Vagina (tissue), 2 donors: ENCODE results near the gene TUBB1. TPM values are rescaled to one million over a fixed set of nuclear protein-coding genes. Genes with fewer than 3 reads are reported as not detected.

Source experiments
- DNase-seq, 2 donors: peaks; one replicate each; pipeline ENCODE4 v3.0.0-alpha.2; 2017; ENCODE audit errors: extremely low spot score in 2 of 2
- H3K27ac ChIP-seq: fragments of 200-600 bp; sonication (generic); one replicate; pipeline ENCODE4 v1.5.1; 2019
- H3K27me3 ChIP-seq: fragments of 200-600 bp; sonication (generic); one replicate; pipeline ENCODE4 v1.5.1; 2019
- H3K36me3 ChIP-seq, 2 donors: fragments of 200-600 bp; sonication (generic); one replicate each; pipeline ENCODE4 v1.5.1; 2017 to 2019
- H3K4me1 ChIP-seq: fragments of 200-600 bp; sonication (generic); one replicate; pipeline ENCODE4 v1.5.1; 2019
- H3K4me3 ChIP-seq, 2 donors: fragments of 200-600 bp; sonication (generic); 1 replicate in 1 of 2; 2 replicates in 1 of 2; pipeline ENCODE4 v1.5.1; 2016 to 2019
- H3K9me3 ChIP-seq: fragments of 200-600 bp; sonication (generic); one replicate; pipeline ENCODE4 v1.5.1; 2019
- POLR2A ChIP-seq, 2 donors: fragments of 450-650 bp; IDR thresholded peaks; one replicate each; pipeline ENCODE4 v1.6.1; 2017; ENCODE audit warnings: antibody characterized with exemption in 2 of 2, mild to moderate bottlenecking in 2 of 2, moderate library complexity in 2 of 2
- POLR2AphosphoS5 ChIP-seq, 2 donors: sonication (generic); formaldehyde crosslinking; IDR thresholded peaks; one replicate each; pipeline ENCODE4 v1.9.0; 2017; ENCODE audit warnings: antibody characterized with exemption in 2 of 2, mild to moderate bottlenecking in 2 of 2, low read depth in 1 of 2; ENCODE audit not compliant: insufficient read depth in 1 of 2
- intact Hi-C: fragments of 100-400 bp; cut with DNase I; formaldehyde crosslinking; loops from one replicate; pipeline ENCODE4 v1.15.1; 2023
- total RNA-seq: library from RNA; depleted of rRNA; stranded (reverse); fragments of >200 nt; gene quantifications from one replicate; pipeline ENCODE4 v1.2.3, GENCODE V29; 2016
- TF ChIP-seq, protein P1 (sequence below), 3 experiments: fragments of 450-650 bp in 2 of 3; fragments of 200-600 bp in 1 of 3; sonication (generic) in 1 of 3; IDR thresholded peaks; one replicate each; pipeline ENCODE4 v1.5.1; 2017 to 2019; ENCODE audit warnings: antibody characterized with exemption in 3 of 3, mild to moderate bottlenecking in 2 of 3, moderate library complexity in 2 of 3

TUBB1 gene
- total RNA-seq, 1 donor from 2014 or later: not detected

DNA sequence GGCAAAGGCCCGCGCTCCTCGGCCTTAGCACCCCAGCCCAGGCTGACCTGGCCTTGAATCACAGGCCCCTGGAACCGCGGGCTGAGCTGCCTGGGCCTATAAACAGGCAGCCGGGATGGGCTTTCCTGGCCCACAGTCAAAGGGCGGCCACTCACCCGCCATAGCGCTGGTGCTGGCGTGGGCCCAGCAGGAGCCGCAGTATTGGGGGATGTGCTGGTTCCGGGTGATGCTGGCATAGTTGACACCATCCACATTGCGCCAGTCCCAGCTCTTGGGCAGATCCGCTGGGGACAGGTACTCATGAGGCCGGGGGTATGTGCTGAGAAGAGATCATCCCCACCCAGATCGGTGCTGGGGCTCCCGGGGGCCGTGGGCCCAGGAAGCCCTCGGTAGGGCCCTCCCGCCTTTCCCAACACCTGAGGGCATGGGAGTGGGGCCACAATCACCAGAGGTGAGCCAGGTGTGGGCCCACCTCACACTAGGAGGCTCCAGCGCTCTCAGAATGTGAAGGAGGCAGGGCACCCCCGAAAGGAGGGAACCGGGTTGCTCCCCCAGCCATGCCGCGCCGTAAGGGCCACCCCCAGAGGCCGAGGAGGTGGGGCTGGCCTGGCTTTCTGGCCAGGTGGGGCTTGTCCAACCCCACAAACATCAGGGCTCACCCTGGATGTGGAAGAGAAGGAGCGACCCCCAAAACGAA is 12.9 kb upstream of the TUBB1 start:
- peak in 1 of 2 donors; percentile 22 for TF ChIP-seq POLR2AphosphoS5 (IDR thresholded peaks at IDR 0.05; ENCODE audit: insufficient read depth in 1 of 2, low read depth in 1 of 2)
- TF ChIP-seq POLR2A (IDR thresholded peaks at IDR 0.05): no peak

DNA sequence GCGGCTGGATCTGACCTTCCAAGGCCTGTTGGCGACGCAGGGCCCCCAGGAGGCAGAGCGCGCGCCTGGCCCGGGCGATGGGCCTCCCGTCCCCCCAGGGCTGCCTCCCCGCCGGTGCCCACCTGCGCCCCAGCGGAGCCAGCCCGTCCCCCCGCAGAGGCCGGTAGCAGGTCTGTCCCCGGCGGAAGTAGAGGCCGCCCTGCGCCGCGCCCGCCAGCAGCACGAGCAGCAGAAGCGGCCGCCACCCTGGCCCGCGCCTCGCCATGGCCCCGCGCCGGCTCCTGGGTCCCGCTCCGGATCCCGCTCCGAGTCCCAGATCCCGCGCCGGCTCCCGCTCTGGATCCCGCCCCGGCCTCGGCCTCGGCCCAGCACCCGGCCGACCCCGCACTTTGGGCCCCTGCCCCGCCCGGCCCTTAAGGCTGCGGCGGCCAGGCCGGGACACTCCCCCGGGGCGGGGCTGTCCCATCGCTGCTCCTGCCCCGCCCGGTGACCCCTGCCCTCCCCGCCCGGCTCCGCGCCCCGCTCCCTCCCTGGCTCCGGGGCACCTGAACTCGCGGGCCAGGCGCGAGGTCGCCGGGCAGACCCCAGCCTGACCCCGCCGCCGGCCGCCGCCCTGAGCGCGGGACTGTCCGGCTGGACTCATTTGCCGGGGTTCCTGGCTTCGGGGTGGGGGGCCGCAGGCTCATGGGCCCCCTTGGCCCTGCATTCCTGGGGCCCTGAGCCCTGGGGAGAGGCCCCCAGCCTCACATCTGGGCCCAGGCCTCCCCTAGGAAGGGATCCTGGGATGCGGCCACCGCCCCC is 12.2 kb upstream of the TUBB1 start, which contains the start of gene CTSZ:
Gene CTSZ, minus strand, starts transcription at position 391 of the 801 bp plus-strand sequence. Its CDS starts 126 bp downstream, at position 265.
- H3K9me3 ChIP-seq: no peaks in the 10 kb centered on the region
- peak within 1 kb of the TSS; percentile 76 for H3K27ac ChIP-seq
- no peaks in the 10 kb centered on the region for H3K36me3 ChIP-seq
- TF ChIP-seq, protein P1, sequence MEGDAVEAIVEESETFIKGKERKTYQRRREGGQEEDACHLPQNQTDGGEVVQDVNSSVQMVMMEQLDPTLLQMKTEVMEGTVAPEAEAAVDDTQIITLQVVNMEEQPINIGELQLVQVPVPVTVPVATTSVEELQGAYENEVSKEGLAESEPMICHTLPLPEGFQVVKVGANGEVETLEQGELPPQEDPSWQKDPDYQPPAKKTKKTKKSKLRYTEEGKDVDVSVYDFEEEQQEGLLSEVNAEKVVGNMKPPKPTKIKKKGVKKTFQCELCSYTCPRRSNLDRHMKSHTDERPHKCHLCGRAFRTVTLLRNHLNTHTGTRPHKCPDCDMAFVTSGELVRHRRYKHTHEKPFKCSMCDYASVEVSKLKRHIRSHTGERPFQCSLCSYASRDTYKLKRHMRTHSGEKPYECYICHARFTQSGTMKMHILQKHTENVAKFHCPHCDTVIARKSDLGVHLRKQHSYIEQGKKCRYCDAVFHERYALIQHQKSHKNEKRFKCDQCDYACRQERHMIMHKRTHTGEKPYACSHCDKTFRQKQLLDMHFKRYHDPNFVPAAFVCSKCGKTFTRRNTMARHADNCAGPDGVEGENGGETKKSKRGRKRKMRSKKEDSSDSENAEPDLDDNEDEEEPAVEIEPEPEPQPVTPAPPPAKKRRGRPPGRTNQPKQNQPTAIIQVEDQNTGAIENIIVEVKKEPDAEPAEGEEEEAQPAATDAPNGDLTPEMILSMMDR (IDR thresholded peaks at IDR 0.05): no peak
- no peak for TF ChIP-seq POLR2AphosphoS5 (IDR thresholded peaks at IDR 0.05; ENCODE audit: insufficient read depth in 1 of 2, low read depth in 1 of 2)
- TF ChIP-seq POLR2A (IDR thresholded peaks at IDR 0.05): no peak
- H3K4me3 ChIP-seq: peak within 1 kb of the TSS; percentile 61 to 78
- H3K27me3 ChIP-seq: no peaks in the 10 kb centered on the region
- intact Hi-C loops: no loop called here
- H3K4me1 ChIP-seq: peaks cover 53% of the 10 kb centered on the region
- DNase-seq: no peak

More for the DNA sequence above, 12.9 kb upstream of the TUBB1 start:
- Histone ChIP-seq H3K27ac (peak overlapping the region; percentile 76), H3K27me3 (no peaks in the 10 kb centered on the region), H3K4me1 (peaks cover 48% of the 10 kb centered on the region), H3K4me3 (peak overlapping the region; percentile 61 to 78), H3K9me3 (no peaks in the 10 kb centered on the region), H3K36me3 (peaks cover 0 to 2% of the 10 kb centered on the region in 2 donors)
- no peak for DNase-seq
- intact Hi-C loops: no loop called here

DNA sequence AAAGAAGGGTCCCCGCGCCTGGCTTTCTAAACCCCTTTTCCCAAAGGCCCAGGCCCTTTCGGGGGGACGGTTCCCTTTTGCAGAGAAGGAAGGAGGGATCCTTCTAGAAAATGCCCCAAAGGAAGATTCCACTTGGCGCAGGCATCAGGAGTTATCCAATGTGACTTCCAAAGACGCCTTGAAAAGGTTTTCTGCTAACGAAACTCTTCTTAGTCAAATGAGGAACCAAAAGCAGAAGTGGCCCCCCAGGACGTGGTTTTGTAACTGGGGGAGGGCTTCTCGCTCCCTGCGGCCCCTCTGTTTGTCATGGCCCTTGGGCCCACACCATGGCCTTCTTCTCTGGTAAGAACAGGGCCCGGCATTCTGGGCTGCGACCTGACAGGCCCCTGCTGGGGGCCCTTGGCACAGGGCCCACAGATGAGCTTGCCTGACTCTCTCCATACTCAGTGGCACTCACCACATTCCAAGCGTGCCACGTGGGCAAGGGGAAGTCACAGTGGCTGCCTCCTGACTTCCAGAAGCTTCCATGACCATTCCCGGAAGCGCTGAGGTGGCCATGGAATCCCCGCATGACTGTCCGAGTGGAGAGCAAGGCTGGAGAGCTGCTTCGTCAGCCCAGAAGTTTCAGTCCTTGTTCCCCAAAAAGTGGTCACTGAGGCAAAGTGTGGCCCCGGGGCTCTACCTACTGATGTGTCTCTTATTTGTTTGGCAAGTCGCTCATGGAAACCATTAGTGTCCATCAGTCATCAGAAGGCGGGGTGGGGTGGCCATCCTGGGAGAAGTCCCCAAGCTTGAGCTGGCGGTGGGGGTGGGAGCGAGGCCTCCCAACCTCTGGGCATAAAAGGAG is 11.3 kb upstream of the TUBB1 start:
- no peaks in the 10 kb centered on the region for H3K27me3 ChIP-seq
- no peak for DNase-seq
- no peaks in the 10 kb centered on the region for H3K9me3 ChIP-seq
- peak overlapping the region; percentile 61 to 78 for H3K4me3 ChIP-seq
- TF ChIP-seq, protein P1 (IDR thresholded peaks at IDR 0.05): no peak
- peak in 1 of 2 donors; percentile 16 for TF ChIP-seq POLR2AphosphoS5 (IDR thresholded peaks at IDR 0.05; ENCODE audit: insufficient read depth in 1 of 2, low read depth in 1 of 2)
- no peak for TF ChIP-seq POLR2A (IDR thresholded peaks at IDR 0.05)
- no peaks in the 10 kb centered on the region for H3K36me3 ChIP-seq
- H3K27ac ChIP-seq: peak overlapping the region; percentile 76
- intact Hi-C loops: no loop called here
- H3K4me1 ChIP-seq: peaks cover 53% of the 10 kb centered on the region

DNA sequence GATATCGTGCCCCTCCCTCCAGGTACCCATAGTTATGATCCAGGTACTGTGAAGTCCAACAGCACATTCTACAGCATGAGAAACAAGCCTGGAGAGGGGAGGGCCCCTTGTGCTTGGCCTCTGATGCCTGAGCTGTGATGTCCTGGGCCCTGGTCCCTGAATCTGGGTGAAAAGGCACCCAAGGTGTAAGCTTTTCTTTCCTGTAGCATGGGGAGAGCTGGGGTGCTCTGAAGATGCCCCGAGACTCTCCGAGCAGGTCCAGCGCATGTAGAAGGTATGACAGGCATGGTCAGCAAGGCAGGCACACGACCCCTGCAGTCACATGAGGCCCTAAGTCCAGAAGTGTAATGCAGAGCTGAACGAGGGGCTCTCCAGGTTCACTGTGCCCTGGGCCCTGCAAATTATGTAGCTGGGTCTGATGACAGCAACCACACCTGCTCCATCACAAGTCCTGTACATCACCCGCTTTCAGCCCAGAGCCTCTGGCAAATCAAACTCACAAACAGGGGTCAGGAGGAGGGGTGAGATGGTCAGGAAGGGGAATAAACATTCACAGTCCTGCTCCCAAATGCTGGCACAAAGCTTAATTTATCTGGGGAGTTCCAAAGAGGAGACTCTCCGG is 10.4 kb upstream of the TUBB1 start:
- TF ChIP-seq POLR2AphosphoS5 (IDR thresholded peaks at IDR 0.05; ENCODE audit: insufficient read depth in 1 of 2, low read depth in 1 of 2) (no peak), POLR2A (IDR thresholded peaks at IDR 0.05) (no peak)
- TF ChIP-seq, protein P1 (IDR thresholded peaks at IDR 0.05): no peak
- no peak overlapping the region for H3K27ac ChIP-seq
- no peaks in the 10 kb centered on the region for H3K36me3 ChIP-seq
- DNase-seq: peak in 1 of 2 donors; percentile 49
- intact Hi-C loops: no loop called here
- no peak overlapping the region for H3K4me3 ChIP-seq
- H3K4me1 ChIP-seq: peaks cover 53% of the 10 kb centered on the region
- H3K9me3 ChIP-seq: no peaks in the 10 kb centered on the region
- no peaks in the 10 kb centered on the region for H3K27me3 ChIP-seq
